H9 (cell line): ENCODE results near the gene TFRC. TPM values are rescaled to one million over a fixed set of nuclear protein-coding genes. Genes with fewer than 3 reads are reported as not detected.

Experiments used
- DNase-seq: peaks from one replicate; pipeline ENCODE4 v3.0.0-alpha.2; 2017
- H2AFZ ChIP-seq: one replicate; pipeline ENCODE4 v1.6.1; 2013; ENCODE audit warnings: mild to moderate bottlenecking, low read length, control low read depth, moderate library complexity
- H2AK5ac ChIP-seq: 2 replicates; pipeline ENCODE4 v1.6.1; 2013; ENCODE audit warnings: low read length, control low read depth, mixed read lengths; ENCODE audit not compliant: insufficient read length
- H2BK120ac ChIP-seq: one replicate; pipeline ENCODE4 v1.6.1; 2013; ENCODE audit warnings: low read depth, mild to moderate bottlenecking, low read length, control low read depth, inconsistent platforms; ENCODE audit not compliant: poor library complexity, severe bottlenecking
- H2BK12ac ChIP-seq: 2 replicates; pipeline ENCODE4 v1.6.1; 2013; ENCODE audit warnings: low read length, control low read depth, mixed read lengths, low read depth; ENCODE audit not compliant: insufficient read length
- H2BK15ac ChIP-seq: 2 replicates; pipeline ENCODE4 v1.6.1; 2013; ENCODE audit warnings: low read depth, low read length, control low read depth
- H2BK20ac ChIP-seq: one replicate; pipeline ENCODE4 v1.6.1; 2013; ENCODE audit warnings: low read depth, mild to moderate bottlenecking, low read length, control low read depth, inconsistent platforms; ENCODE audit not compliant: poor library complexity, severe bottlenecking
- H2BK5ac ChIP-seq: 2 replicates; pipeline ENCODE4 v1.6.1; 2013; ENCODE audit warnings: low read length, control low read depth, mixed read lengths; ENCODE audit not compliant: insufficient read length
- H3K14ac ChIP-seq: 2 replicates; pipeline ENCODE4 v1.6.1; 2013; ENCODE audit warnings: low read length, control low read depth; ENCODE audit not compliant: insufficient read depth
- H3K18ac ChIP-seq: 2 replicates; pipeline ENCODE4 v1.6.1; 2013; ENCODE audit warnings: low read depth, mild to moderate bottlenecking, mixed read lengths, low read length, control low read depth; ENCODE audit not compliant: insufficient read length
- H3K23ac ChIP-seq: 2 replicates; pipeline ENCODE4 v1.6.1; 2013; ENCODE audit warnings: low read length, control low read depth, mixed read lengths, low read depth; ENCODE audit not compliant: insufficient read length
- H3K23me2 ChIP-seq: 2 replicates; pipeline ENCODE4 v1.6.1; 2013; ENCODE audit warnings: low read depth, mild to moderate bottlenecking, mixed read lengths, low read length, control low read depth; ENCODE audit not compliant: insufficient read length, poor library complexity, severe bottlenecking
- H3K27ac ChIP-seq: 2 replicates; pipeline ENCODE4 v1.5.1; 2013; ENCODE audit warnings: low read length, control low read depth, mixed read lengths, low read depth; ENCODE audit not compliant: insufficient read length
- H3K27me3 ChIP-seq: 2 replicates; pipeline ENCODE4 v1.6.1; 2013; ENCODE audit warnings: low read length, control low read depth, inconsistent platforms; ENCODE audit not compliant: insufficient read depth
- H3K4ac ChIP-seq: 2 replicates; pipeline ENCODE4 v1.6.1; 2013; ENCODE audit warnings: low read depth, mild to moderate bottlenecking, control low read depth, inconsistent platforms, low read length, moderate library complexity
- H3K4me1 ChIP-seq: 2 replicates; pipeline ENCODE4 v1.6.1; 2013; ENCODE audit warnings: low read length, control low read depth, inconsistent platforms; ENCODE audit not compliant: insufficient read depth
- H3K4me2 ChIP-seq: 2 replicates; pipeline ENCODE4 v1.6.1; 2013; ENCODE audit warnings: low read length, control low read depth, mixed read lengths; ENCODE audit not compliant: insufficient read length, insufficient read depth
- H3K56ac ChIP-seq: 2 replicates; pipeline ENCODE4 v1.6.1; 2013; ENCODE audit warnings: low read depth, mild to moderate bottlenecking, mixed read lengths, low read length, control low read depth; ENCODE audit not compliant: insufficient read length
- H3K79me1 ChIP-seq: 2 replicates; pipeline ENCODE4 v1.6.1; 2013; ENCODE audit warnings: low read depth, mild to moderate bottlenecking, moderate library complexity, low read length, control low read depth, inconsistent platforms; ENCODE audit not compliant: insufficient read depth, poor library complexity, severe bottlenecking
- H3K79me2 ChIP-seq: 2 replicates; pipeline ENCODE4 v1.6.1; 2013; ENCODE audit warnings: low read length, control low read depth, inconsistent platforms; ENCODE audit not compliant: insufficient read depth
- H3K9ac ChIP-seq: 2 replicates; pipeline ENCODE4 v1.6.1; 2013; ENCODE audit warnings: low read length, control low read depth, mixed read lengths; ENCODE audit not compliant: insufficient read length; ENCODE audit errors: extremely low read depth
- H3K9me3 ChIP-seq: one replicate; pipeline ENCODE4 v1.6.1; 2013; ENCODE audit warnings: low read depth, low read length, inconsistent platforms; ENCODE audit not compliant: control insufficient read depth
- H3T11ph ChIP-seq: one replicate; pipeline ENCODE4 v1.6.1; 2013; ENCODE audit warnings: mild to moderate bottlenecking, low read length, control low read depth, inconsistent platforms
- H4K20me1 ChIP-seq: one replicate; pipeline ENCODE4 v1.6.1; 2013; ENCODE audit not compliant: control insufficient read depth, insufficient read length, insufficient read depth
- H4K5ac ChIP-seq: 2 replicates; pipeline ENCODE4 v1.6.1; 2013; ENCODE audit warnings: low read depth, mild to moderate bottlenecking, mixed read lengths, low read length, control low read depth; ENCODE audit not compliant: insufficient read length
- H4K8ac ChIP-seq: replicated peaks from 2 replicates; pipeline ENCODE4 v1.6.1; 2013; ENCODE audit warnings: low read length, control low read depth, mixed read lengths, low read depth; ENCODE audit not compliant: insufficient read length
- H4K91ac ChIP-seq: 2 replicates; pipeline ENCODE4 v1.6.1; 2013; ENCODE audit warnings: low read depth, mild to moderate bottlenecking, moderate library complexity, mixed read lengths, low read length, control low read depth; ENCODE audit not compliant: insufficient read length
- H3K27ac Mint-ChIP-seq, 3 experiments: 2 replicates in 2 of 3; 3 replicates in 1 of 3; pipeline ENCODE4 v1.8.0; 2020 to 2021; ENCODE audit warnings: mixed read lengths in 3 of 3, mild to moderate bottlenecking in 1 of 3, moderate library complexity in 1 of 3
- H3K27me3 Mint-ChIP-seq: 2 replicates; pipeline ENCODE4 v1.8.0; 2021; ENCODE audit warnings: low read depth, mild to moderate bottlenecking, moderate library complexity, mixed read lengths
- H3K36me3 Mint-ChIP-seq, 3 experiments: 2 replicates in 2 of 3; 3 replicates in 1 of 3; pipeline ENCODE4 v1.8.0; 2020 to 2021; ENCODE audit warnings: low read depth in 3 of 3, mixed read lengths in 3 of 3; ENCODE audit not compliant: insufficient read depth in 1 of 3
- H3K4me1 Mint-ChIP-seq, 2 experiments: 2 replicates each; pipeline ENCODE4 v1.8.0; 2020; ENCODE audit warnings: mixed read lengths in 2 of 2
- H3K4me3 Mint-ChIP-seq, 2 experiments: 2 replicates in 1 of 2; 3 replicates in 1 of 2; pipeline ENCODE4 v1.8.0; 2020 to 2021; ENCODE audit warnings: mild to moderate bottlenecking in 2 of 2, mixed read lengths in 2 of 2, moderate library complexity in 1 of 2
- H3K9me3 Mint-ChIP-seq, 2 experiments: 2 replicates in 1 of 2; 3 replicates in 1 of 2; pipeline ENCODE4 v1.8.0; 2020; ENCODE audit warnings: mild to moderate bottlenecking in 2 of 2, mixed read lengths in 2 of 2, moderate library complexity in 1 of 2
- WGBS: extraction: QIAGEN DNeasy Blood & Tissue Kit; methylation state at CpG from one replicate; pipeline ENCODE4 v1.1.7; 2013; ENCODE audit warnings: missing lambda C conversion rate, low lambda C conversion rate, mixed read lengths; ENCODE audit not compliant: insufficient read length; ENCODE audit errors: extremely low coverage; 5-methylcytosine and 5-hydroxymethylcytosine counted together
- total RNA-seq: library from RNA; stranded (reverse); gene quantifications from 2 replicates; pipeline ENCODE4 v1.2.1, GENCODE V29; 2021
- TF ChIP-seq, protein P1 (sequence below): fragments of 200-600 bp; sonication (generic); conservative IDR thresholded peaks from 3 replicates; pipeline ENCODE4 v1.8.0; 2021; ENCODE audit warnings: antibody characterized with exemption, mild to moderate bottlenecking

TFRC gene
- total RNA-seq, 1 experiment from 2014 or later: 135 TPM

DNA sequence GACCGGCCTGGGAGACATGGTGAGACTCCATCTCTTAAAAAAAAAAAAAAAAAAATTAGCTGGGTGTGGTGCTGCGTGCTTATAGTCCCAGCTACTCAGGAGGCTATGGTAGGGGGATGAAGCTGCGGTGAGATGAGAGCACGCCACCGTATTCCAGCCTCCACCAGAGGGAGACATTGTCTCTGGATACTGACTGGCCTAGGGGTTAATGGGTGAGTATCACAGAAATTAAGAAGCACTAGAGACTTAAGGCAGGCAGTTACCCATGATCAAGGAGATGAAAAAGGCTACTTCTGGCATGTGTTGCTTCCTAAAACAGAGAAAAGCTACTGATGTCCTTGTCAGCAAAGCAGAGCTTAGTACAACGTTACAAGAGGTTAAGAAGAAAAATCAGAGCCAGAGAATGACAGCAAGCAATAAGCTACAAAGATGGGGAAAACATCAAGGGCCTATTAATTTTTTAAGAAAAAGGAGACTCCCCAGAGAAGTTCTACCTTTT, 8.6 kb downstream of the TFRC start:
- H3K18ac ChIP-seq: no peak overlapping the region
- no peak overlapping the region for H2BK120ac ChIP-seq
- no peak overlapping the region for H2BK5ac ChIP-seq
- H3K14ac ChIP-seq: no peak overlapping the region
- no peak overlapping the region for H3T11ph ChIP-seq
- TF ChIP-seq, protein P1, sequence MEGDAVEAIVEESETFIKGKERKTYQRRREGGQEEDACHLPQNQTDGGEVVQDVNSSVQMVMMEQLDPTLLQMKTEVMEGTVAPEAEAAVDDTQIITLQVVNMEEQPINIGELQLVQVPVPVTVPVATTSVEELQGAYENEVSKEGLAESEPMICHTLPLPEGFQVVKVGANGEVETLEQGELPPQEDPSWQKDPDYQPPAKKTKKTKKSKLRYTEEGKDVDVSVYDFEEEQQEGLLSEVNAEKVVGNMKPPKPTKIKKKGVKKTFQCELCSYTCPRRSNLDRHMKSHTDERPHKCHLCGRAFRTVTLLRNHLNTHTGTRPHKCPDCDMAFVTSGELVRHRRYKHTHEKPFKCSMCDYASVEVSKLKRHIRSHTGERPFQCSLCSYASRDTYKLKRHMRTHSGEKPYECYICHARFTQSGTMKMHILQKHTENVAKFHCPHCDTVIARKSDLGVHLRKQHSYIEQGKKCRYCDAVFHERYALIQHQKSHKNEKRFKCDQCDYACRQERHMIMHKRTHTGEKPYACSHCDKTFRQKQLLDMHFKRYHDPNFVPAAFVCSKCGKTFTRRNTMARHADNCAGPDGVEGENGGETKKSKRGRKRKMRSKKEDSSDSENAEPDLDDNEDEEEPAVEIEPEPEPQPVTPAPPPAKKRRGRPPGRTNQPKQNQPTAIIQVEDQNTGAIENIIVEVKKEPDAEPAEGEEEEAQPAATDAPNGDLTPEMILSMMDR: peak; percentile 86
- no peaks in the 10 kb centered on the region for H3K9me3 ChIP-seq
- no peaks in the 10 kb centered on the region for H3K79me1 ChIP-seq
- no peak overlapping the region for H3K4ac ChIP-seq
- no peak overlapping the region for H4K5ac ChIP-seq
- no peak overlapping the region for H2BK15ac ChIP-seq
- H4K91ac ChIP-seq: no peak overlapping the region
- DNase-seq: peak; percentile 68
- no peak overlapping the region for H2BK12ac ChIP-seq
- Mint-ChIP-seq H3K4me1 (peaks cover 0 to 9% of the 10 kb centered on the region in 2 experiments; a peak in 2 of 4 replicates), H3K27ac (peak overlapping the region in 1 of 3 experiments; percentile 84; a peak in 2 of 7 replicates), H3K4me3 (no peak overlapping the region), H3K9me3 (no peaks in the 10 kb centered on the region), H3K27me3 (no peaks in the 10 kb centered on the region), H3K36me3 (peaks cover 38 to 83% (median 73%) of the 10 kb centered on the region in 3 experiments)
- no peak overlapping the region for H3K4me2 ChIP-seq
- H3K23me2 ChIP-seq: no peaks in the 10 kb centered on the region
- H3K56ac ChIP-seq: no peak overlapping the region
- H3K23ac ChIP-seq: no peak overlapping the region
- H3K27ac ChIP-seq: no peak overlapping the region
- H3K9ac ChIP-seq: no peak overlapping the region
- H4K8ac ChIP-seq: no peak overlapping the region
- no peak overlapping the region for H2AK5ac ChIP-seq
- no peaks in the 10 kb centered on the region for H4K20me1 ChIP-seq
- H3K4me1 ChIP-seq: no peaks in the 10 kb centered on the region
- no CpG with 5 or more reads among the region's 6 CpGs for WGBS
- no peaks in the 10 kb centered on the region for H3K27me3 ChIP-seq
- H3K79me2 ChIP-seq: peaks cover 9% of the 10 kb centered on the region; the same call in 1 of the 2 replicates
- H2AFZ ChIP-seq: no peak overlapping the region
- H2BK20ac ChIP-seq: no peak overlapping the region
